Measurements from ENCODE around the gene ING3.

Gene ING3

GRCh38 chr7:120950539-120951308 is at the start of gene ING3:
Gene ING3, plus strand, starts transcription at chr7:120950777. Its CDS starts 120 bp downstream, at chr7:120950897.
- peak; percentile 97 for DNase-seq (ENCODE audit: low spot score)

GRCh38 chr7:120915314-120916105 is 35.1 kb upstream of the ING3 start:
- DNase-seq (ENCODE audit: low spot score), result no peak

DNA sequence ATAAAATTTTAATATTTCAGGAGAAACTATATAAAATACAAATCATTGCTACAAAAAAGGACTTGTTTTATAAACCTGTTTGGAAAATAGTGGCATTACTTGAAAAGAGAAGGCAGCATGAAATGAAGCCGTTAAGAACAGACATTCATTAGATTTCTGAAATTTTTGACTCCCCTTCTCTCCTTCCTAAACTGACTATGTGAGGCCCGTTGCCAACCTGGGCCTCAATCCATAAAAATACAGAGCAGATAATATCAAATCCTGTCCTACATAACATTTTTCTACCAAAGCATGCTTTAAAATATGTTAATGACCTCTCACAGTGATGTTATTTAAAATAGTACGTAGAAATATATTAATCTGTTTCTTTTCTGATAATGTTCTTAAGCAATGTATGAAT is 34.5 kb upstream of the ING3 start:
- DNase-seq (ENCODE audit: low spot score), result no peak

GRCh38 chr7:120916538-120916937 is 34.0 kb upstream of the ING3 start:
- DNase-seq (ENCODE audit: low spot score), result no peak

DNA sequence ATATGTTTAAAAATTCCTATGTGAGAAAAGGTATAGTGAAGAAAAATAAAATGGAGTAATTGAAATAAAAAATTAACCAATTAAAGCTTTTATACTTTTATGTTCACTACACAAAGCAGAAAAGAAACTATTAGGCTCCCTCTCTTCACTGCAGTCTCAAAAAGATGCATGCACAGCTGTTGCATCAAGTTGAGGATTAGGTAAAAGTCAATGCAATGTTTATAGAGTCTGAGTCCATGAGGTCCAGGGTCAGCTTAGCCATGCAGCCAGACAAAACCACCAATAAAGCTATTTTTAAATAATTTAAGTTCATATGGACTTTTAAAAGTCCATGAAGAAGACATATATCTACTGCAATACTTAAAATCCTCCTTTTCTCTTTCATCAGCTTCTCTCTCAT is 31.1 kb upstream of the ING3 start:
- DNase-seq (ENCODE audit: low spot score), result no peak

GRCh38 chr7:120920034-120920433 is 30.5 kb upstream of the ING3 start:
- no peak for DNase-seq (ENCODE audit: low spot score)

- DNase-seq (ENCODE audit: low spot score), result no peak
Measured at GRCh38 chr7:120920591-120921274, 29.8 kb upstream of the ING3 start.

DNA sequence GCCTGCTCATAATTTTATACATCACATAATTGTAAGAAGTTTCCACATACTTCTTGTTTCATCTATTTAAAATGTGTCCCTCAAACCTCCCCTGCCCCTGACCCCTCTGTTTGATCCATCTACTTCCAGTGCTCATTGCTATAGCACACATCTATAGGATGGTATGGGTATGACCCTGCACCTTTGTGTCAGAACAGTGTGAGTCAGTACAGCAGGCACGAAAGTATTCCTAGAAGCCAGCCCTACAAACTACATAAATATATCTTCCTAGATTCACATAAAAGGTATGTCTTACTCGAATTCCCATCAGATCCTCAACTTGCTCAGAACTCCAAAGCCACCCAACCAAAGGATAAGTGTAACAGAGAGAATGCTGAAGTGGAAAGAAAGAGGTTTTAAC is 25.7 kb upstream of the ING3 start:
- DNase-seq (ENCODE audit: low spot score), result no peak

DNA sequence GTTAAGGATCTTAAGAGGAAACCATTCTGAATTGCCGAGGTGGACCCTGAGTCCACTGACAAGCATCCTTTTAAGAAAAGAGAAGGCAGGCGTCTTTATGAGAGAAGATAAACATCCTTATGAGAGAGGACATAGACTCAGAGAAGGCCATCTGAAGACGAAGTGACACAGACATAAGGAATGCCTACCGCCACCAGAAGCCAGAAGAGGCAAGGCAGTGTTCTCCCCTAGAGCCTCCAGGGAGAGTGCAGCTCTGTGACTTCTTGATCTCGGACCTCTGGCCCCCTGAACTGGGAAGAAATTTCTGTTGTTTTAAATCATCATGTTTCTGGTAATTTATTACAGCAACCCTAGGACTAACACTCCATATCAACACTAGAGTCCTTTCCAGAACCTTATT is 25.2 kb upstream of the ING3 start:
- DNase-seq (ENCODE audit: low spot score), result no peak

DNA sequence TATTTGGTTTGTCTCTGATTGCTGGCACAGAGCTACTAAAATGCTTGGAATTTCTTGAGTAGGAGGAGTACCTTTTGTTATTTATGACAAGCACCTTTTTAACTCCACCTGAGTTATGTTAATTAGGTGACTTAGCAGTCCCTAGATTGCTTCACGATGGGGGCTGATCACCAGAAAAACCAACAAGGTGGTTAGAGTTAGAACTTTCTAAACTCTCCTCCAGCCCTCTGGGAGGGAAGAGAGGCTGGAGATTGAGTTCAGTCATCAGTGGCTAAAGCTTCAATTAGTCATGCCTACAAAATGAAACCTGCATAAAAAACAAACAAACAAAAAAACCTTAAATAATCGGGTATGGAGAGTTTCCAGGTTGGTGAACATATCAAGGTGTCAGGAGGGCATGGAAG is 23.6 kb upstream of the ING3 start:
- no peak for DNase-seq (ENCODE audit: low spot score)

- DNase-seq (ENCODE audit: low spot score), result no peak
Measured at GRCh38 chr7:120927454-120928103, 23.0 kb upstream of the ING3 start.

DNA sequence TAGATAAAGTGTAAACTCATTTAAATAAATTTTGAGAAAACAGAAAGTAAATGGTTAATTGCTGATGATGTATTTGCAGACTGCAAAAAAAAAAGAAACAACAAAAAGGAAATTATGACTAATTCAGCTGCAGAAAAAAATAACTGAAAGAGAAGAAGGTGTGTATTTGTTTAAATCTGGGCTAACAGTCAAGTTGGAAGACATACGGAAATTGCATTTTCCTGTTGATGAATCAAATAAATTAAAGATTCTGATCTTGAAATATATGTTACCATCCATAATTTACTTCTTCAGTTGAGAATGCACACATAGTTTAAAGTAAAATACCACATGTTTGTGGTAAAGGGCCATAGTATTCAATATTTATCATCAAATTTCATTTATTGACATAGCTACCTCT is 19.3 kb upstream of the ING3 start:
- peak; percentile 32 for DNase-seq (ENCODE audit: low spot score)

DNA sequence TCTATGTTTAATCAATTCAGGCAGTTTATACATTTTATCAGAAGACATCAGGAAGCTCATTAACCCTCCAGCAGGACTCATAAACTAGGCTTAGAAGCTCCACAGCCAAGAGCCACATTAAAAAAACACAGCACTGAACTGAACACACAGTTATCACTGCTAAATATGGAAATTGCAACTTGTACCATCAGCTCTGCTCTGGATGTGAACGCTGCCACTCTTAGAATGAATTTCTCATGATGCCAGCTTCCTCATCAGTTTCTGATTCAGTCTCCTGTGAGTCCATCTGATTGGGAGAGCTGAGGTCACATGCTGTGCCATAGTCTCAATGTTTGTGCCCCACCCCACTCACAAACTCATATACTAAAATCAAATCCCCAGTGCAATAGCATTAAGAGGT is 17.1 kb upstream of the ING3 start:
- no peak for DNase-seq (ENCODE audit: low spot score)

DNA sequence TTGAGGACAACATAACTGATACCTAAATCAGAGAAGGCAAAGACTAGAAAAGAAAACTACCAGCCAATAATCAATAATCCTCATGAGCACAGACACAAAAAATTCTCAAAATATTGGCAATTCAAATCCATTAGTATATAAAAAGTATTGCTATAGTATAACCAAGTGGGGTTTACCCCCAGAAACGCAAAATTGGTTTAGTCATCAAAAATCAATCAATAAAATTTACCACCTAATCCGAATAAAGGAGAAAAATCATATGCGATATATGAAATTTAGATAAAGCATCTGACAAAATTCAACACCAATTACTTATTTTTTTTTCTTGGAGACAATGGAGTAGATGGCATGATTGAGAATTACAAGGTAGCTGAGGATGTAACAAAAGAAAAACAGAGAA is 11.2 kb upstream of the ING3 start:
- DNase-seq (ENCODE audit: low spot score), result no peak

- peak; percentile 33 for DNase-seq (ENCODE audit: low spot score)
Measured at GRCh38 chr7:120941064-120941463, 9.5 kb upstream of the ING3 start.

- peak; percentile 42 for DNase-seq (ENCODE audit: low spot score)
Measured at GRCh38 chr7:120941856-120942255, 8.7 kb upstream of the ING3 start.

GRCh38 chr7:120942861-120943260 is 7.7 kb upstream of the ING3 start:
- DNase-seq (ENCODE audit: low spot score), result no peak

- no peak for DNase-seq (ENCODE audit: low spot score)
Measured at GRCh38 chr7:120944826-120945562, 5.6 kb upstream of the ING3 start.

GRCh38 chr7:120947980-120948379 is 2.6 kb upstream of the ING3 start:
- DNase-seq (ENCODE audit: low spot score), result no peak

DNA sequence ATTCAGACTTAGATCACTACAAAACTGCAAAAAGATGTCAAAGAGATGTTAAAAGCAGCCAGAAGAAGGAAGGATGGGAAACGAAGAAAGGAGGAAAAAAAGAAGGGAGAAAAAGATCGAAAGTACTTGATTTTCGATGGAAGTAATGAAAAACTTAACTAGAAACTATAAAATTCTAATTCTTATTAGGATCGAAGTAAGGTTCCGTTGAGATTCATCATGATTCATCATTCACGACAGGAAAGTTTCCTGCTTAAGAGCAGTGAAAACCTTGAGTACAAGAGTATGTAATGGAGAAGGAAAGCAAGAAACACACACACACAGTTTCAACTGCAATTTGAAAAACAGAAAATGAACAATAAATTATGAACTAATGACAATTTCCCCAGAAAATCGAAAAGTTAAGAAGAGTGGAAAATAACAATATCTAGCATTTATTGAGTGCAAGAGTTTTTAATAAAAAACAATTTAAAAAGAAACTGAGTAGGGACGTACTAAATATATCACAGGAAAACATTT is 1.1 kb upstream of the ING3 start:
- peak; percentile 16 for DNase-seq (ENCODE audit: low spot score)

GRCh38 chr7:120949998-120950538 is 509 bp upstream of the ING3 start:
- DNase-seq (ENCODE audit: low spot score), result no peak

All from kidney capillary endothelial cell (primary cell).